ENCODE measurements around the gene MARK3. TPM values are rescaled to one million over a fixed set of nuclear protein-coding genes. Genes with fewer than 3 reads are reported as not detected.

MARK3 gene
- total and polyA plus RNA-seq, 10 of the 15 experiments (the other 5 are each of a cell fraction or from before 2014, with no cell fraction given): 10.7 to 75.1 (median 41.4) TPM

- TF ChIP-seq NFIC (IDR thresholded peaks at IDR 0.05; ENCODE audit: low read depth, low read length) (peak; percentile 58; the same call in 1 of the 2 replicates), RCOR1 (conservative IDR thresholded peaks at IDR 0.05; ENCODE audit: low read depth, low read length) (no peak)
Observed at GRCh38 chr14:103472939-103473338, 87.7 kb downstream of the MARK3 start (continued).

GRCh38 chr14:103474893-103475292 lies 89.7 kb downstream of the MARK3 start:
- ChIA-PET CTCF (no interaction called here), RAD21 (ENCODE audit: unreplicated experiment) (no interaction called here), POLR2A (no interaction called here), SMC1A (ENCODE audit: uncharacterized antibody, unreplicated experiment) (no interaction called here)
- FAIRE-seq (no peak), ATAC-seq (no peak), DNase-seq (ENCODE audit: low read depth, low spot score) (no peak)
- WGBS (ENCODE audit: insufficient coverage, insufficient replicate concordance, low lambda C conversion rate, missing lambda C conversion rate): 100% methylated on average over 5 of the region's 5 CpGs
- Histone ChIP-seq H3K36me3 (ENCODE audit: control insufficient read depth in 2 of 2, insufficient read depth in 2 of 2, low read length in 1 of 2) (peaks cover 10 to 21% of the 10 kb centered on the region in 2 experiments), H4K20me1 (ENCODE audit: control insufficient read depth, insufficient read depth) (no peaks in the 10 kb centered on the region), H3K4me2 (ENCODE audit: control insufficient read depth, insufficient read depth) (no peak overlapping the region), H3K4me3 (no peak overlapping the region), H3K27ac (ENCODE audit: control insufficient read depth, insufficient read depth) (no peak overlapping the region), H3K79me2 (ENCODE audit: control insufficient read depth, insufficient read depth, low read length) (no peaks in the 10 kb centered on the region), H3K27me3 (replicated peaks in 1 of 2; ENCODE audit: control insufficient read depth in 2 of 2, insufficient read depth in 2 of 2, low read length in 1 of 2) (no peaks in the 10 kb centered on the region), H3K9me3 (replicated peaks; ENCODE audit: control insufficient read depth, insufficient read depth, low read length) (no peaks in the 10 kb centered on the region), H2AFZ (ENCODE audit: control insufficient read depth, low read depth, low read length) (no peak overlapping the region), H3K9ac (ENCODE audit: control insufficient read depth, insufficient read depth, low read length) (no peak overlapping the region), H3K4me1 (ENCODE audit: control insufficient read depth, insufficient read depth, low read length) (peaks cover 1% of the 10 kb centered on the region; the same call in 1 of the 2 replicates)
- in situ Hi-C loops (cut with MboI) (no loop called here), intact Hi-C loops (cut with micrococcal nuclease; ENCODE audit: unreplicated experiment) (no loop called here)
- TF ChIP-seq, protein P1, sequence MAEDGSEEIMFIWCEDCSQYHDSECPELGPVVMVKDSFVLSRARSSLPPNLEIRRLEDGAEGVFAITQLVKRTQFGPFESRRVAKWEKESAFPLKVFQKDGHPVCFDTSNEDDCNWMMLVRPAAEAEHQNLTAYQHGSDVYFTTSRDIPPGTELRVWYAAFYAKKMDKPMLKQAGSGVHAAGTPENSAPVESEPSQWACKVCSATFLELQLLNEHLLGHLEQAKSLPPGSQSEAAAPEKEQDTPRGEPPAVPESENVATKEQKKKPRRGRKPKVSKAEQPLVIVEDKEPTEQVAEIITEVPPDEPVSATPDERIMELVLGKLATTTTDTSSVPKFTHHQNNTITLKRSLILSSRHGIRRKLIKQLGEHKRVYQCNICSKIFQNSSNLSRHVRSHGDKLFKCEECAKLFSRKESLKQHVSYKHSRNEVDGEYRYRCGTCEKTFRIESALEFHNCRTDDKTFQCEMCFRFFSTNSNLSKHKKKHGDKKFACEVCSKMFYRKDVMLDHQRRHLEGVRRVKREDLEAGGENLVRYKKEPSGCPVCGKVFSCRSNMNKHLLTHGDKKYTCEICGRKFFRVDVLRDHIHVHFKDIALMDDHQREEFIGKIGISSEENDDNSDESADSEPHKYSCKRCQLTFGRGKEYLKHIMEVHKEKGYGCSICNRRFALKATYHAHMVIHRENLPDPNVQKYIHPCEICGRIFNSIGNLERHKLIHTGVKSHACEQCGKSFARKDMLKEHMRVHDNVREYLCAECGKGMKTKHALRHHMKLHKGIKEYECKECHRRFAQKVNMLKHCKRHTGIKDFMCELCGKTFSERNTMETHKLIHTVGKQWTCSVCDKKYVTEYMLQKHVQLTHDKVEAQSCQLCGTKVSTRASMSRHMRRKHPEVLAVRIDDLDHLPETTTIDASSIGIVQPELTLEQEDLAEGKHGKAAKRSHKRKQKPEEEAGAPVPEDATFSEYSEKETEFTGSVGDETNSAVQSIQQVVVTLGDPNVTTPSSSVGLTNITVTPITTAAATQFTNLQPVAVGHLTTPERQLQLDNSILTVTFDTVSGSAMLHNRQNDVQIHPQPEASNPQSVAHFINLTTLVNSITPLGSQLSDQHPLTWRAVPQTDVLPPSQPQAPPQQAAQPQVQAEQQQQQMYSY (CRISPR knock-in tag; IDR thresholded peaks at IDR 0.05): no peak
- TF ChIP-seq CBFB (IDR thresholded peaks at IDR 0.05; ENCODE audit: low read depth): no peak
- TF ChIP-seq, protein P2, sequence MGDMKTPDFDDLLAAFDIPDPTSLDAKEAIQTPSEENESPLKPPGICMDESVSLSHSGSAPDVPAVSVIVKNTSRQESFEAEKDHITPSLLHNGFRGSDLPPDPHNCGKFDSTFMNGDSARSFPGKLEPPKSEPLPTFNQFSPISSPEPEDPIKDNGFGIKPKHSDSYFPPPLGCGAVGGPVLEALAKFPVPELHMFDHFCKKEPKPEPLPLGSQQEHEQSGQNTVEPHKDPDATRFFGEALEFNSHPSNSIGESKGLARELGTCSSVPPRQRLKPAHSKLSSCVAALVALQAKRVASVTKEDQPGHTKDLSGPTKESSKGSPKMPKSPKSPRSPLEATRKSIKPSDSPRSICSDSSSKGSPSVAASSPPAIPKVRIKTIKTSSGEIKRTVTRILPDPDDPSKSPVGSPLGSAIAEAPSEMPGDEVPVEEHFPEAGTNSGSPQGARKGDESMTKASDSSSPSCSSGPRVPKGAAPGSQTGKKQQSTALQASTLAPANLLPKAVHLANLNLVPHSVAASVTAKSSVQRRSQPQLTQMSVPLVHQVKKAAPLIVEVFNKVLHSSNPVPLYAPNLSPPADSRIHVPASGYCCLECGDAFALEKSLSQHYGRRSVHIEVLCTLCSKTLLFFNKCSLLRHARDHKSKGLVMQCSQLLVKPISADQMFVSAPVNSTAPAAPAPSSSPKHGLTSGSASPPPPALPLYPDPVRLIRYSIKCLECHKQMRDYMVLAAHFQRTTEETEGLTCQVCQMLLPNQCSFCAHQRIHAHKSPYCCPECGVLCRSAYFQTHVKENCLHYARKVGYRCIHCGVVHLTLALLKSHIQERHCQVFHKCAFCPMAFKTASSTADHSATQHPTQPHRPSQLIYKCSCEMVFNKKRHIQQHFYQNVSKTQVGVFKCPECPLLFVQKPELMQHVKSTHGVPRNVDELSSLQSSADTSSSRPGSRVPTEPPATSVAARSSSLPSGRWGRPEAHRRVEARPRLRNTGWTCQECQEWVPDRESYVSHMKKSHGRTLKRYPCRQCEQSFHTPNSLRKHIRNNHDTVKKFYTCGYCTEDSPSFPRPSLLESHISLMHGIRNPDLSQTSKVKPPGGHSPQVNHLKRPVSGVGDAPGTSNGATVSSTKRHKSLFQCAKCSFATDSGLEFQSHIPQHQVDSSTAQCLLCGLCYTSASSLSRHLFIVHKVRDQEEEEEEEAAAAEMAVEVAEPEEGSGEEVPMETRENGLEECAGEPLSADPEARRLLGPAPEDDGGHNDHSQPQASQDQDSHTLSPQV (IDR thresholded peaks at IDR 0.05): no peak
- no peak for TF ChIP-seq NFIC (IDR thresholded peaks at IDR 0.05; ENCODE audit: low read depth, low read length)
- TF ChIP-seq ASH2L (IDR thresholded peaks at IDR 0.05; ENCODE audit: borderline replicate concordance, low read depth): no peak
- no peak for TF ChIP-seq BCLAF1 (IDR thresholded peaks at IDR 0.05)
- no peak for TF ChIP-seq NR2C2 (IDR thresholded peaks at IDR 0.05; ENCODE audit: borderline replicate concordance, control insufficient read depth, insufficient read length, low read depth)
- TF ChIP-seq WRNIP1 (IDR thresholded peaks at IDR 0.05; ENCODE audit: borderline replicate concordance, low read depth, low read length): no peak
- no TSS peak for BruUV-seq (replicated peaks)

All from GM12878 (cell line).